GM13977 (cell line): ENCODE data around the gene ITGBL1.
A peak's percentile ranks its signal among the peaks of the same experiment; 100 is the strongest.

Experiments
- DNase-seq: peaks from one replicate; pipeline ENCODE4 v3.0.0; 2012; ENCODE audit warnings: low spot score
- in situ Hi-C: fragments of 300-500 bp; cut with MboI; formaldehyde crosslinking; loops from one replicate; pipeline ENCODE4 v1.12.0; 2022; ENCODE audit warnings: low sequenced_read_pairs, low pct_unique_long_range_greater_than_20kb, mixed read lengths, inconsistent platforms; ENCODE audit not compliant: unreplicated experiment
- TF ChIP-seq, protein P1 (sequence below): IDR thresholded peaks from 2 replicates; pipeline ENCODE4 v1.5.1; 2012; ENCODE audit warnings: mild to moderate bottlenecking, control low read depth; ENCODE audit not compliant: insufficient read depth; ENCODE audit errors: extremely low read depth, missing control alignments

ITGBL1 gene, protein sequence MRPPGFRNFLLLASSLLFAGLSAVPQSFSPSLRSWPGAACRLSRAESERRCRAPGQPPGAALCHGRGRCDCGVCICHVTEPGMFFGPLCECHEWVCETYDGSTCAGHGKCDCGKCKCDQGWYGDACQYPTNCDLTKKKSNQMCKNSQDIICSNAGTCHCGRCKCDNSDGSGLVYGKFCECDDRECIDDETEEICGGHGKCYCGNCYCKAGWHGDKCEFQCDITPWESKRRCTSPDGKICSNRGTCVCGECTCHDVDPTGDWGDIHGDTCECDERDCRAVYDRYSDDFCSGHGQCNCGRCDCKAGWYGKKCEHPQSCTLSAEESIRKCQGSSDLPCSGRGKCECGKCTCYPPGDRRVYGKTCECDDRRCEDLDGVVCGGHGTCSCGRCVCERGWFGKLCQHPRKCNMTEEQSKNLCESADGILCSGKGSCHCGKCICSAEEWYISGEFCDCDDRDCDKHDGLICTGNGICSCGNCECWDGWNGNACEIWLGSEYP

DNA sequence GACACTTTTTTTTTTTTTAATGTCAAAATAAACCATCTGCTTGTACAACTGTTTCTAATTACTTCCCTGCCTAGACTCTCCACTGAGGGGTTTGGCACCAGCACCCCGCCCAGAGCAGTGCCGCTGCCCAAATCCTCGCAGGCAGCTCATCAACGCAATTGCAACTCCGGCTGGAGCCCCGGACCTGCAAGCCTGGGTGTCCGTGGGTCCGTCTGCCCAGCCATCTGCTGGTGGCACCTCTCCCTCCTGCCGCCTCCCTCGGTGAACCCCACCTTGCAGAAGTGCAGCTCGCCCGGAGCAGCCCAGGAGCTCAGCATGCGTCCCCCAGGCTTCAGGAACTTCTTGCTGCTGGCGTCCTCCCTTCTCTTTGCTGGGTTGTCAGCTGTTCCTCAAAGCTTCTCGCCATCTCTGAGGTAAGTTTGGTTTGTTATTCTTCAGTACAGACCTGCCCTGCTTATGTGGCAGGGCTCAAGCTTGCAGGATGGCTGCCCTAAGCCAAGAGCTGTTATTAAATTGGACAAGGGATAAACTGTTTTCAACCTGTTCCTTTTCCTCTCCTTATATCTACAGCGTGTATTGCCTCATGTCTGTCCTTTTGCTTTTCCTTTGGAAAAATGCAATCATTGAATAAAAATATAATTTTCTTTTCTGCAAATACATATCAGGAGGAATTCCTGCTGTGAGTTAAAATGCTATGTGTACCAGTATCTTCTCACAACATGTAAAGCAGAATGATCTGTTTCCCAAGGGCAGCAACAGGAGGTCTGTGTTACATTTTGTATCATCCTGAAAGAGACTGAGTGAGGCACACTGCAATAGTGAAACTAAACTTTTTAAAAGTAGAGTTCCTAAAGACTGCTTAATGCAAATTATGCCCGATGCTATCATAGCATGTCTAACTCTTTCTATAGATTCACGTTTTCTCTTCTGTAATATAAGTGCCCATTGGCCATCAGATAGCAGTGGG is at the start of gene ITGBL1:
Gene ITGBL1, plus strand, starts transcription at position 157 of the 967 bp plus-strand sequence. Its CDS starts 159 bp downstream, at position 316.
- TF ChIP-seq, protein P1, sequence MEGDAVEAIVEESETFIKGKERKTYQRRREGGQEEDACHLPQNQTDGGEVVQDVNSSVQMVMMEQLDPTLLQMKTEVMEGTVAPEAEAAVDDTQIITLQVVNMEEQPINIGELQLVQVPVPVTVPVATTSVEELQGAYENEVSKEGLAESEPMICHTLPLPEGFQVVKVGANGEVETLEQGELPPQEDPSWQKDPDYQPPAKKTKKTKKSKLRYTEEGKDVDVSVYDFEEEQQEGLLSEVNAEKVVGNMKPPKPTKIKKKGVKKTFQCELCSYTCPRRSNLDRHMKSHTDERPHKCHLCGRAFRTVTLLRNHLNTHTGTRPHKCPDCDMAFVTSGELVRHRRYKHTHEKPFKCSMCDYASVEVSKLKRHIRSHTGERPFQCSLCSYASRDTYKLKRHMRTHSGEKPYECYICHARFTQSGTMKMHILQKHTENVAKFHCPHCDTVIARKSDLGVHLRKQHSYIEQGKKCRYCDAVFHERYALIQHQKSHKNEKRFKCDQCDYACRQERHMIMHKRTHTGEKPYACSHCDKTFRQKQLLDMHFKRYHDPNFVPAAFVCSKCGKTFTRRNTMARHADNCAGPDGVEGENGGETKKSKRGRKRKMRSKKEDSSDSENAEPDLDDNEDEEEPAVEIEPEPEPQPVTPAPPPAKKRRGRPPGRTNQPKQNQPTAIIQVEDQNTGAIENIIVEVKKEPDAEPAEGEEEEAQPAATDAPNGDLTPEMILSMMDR: no peak
- DNase-seq: peak; percentile 40
- in situ Hi-C loops: no loop called here

DNA sequence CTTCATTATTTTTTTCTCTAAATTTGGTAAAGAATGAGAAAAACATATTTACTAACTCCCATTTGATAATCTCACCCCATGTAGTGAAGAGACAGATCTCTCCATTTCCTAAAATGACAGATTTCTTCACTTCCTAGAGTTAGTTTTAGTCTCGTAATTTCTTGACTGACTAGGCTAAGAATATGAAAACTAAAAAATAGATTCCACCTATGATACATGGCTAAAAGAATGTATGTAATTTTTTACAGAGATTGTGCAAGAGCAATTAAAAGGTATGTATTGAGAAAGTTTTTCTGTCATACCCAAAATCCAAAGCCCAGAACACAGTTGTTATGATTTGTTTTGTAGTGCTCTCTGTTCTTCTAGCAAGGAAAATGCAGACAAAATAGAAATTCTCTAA is 45.7 kb upstream of the ITGBL1 start:
- no peak for DNase-seq
- TF ChIP-seq, protein P1: no peak

DNA sequence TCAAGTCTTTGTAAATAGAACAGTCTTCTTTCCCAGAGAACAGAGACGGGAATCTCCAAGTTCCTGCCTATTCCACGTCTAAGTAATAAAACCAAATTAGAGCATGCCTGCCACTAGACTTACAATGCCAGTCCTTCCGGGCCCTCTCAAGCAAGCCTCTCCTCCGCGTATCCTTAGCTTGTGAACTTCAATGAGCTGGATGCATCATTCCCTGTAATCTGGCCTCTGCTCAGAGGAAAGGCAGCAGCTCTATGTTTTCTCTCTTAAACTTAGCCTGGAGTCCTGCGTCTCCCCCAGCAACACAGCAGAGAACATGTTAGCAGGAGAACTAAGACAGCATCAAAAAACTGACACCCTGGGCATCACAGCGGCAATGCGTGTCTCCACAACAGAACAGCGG is 44.3 kb upstream of the ITGBL1 start:
- TF ChIP-seq, protein P1: no peak
- in situ Hi-C loops: no loop called here
- no peak for DNase-seq

More for the DNA sequence above, 45.7 kb upstream of the ITGBL1 start:
- in situ Hi-C loops: no loop called here

DNA sequence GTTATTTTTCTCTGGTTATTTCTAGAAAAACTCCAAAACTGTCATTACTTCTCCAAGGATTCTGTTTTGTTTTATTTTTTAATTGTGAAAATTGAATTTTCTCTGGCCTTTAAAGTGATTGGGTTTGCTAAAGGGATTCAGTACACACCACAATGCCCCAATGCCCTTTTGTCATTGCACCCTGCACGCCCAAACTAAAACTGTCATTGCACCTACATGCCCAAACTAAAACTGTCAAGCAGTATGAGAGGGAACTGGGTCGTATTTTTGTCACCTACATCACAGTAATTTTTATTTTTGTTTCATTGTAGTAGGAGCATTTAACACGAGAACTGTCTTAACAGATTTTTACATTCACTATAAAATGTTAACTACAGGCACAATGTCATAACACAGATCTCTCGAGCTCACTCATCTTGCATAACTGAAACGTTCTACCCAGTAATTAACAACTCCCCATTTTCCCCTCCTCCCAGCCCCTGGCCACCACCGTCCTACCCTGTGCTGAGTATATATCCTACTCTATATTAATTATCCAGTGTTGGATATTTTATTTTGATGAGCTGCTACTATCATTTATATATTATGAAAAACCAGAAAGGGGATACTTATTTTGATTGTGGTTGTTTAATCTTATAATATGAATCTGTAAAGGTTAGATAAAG is 43.4 kb upstream of the ITGBL1 start:
- no peak for DNase-seq
- in situ Hi-C loops: no loop called here
- TF ChIP-seq, protein P1: no peak

DNA sequence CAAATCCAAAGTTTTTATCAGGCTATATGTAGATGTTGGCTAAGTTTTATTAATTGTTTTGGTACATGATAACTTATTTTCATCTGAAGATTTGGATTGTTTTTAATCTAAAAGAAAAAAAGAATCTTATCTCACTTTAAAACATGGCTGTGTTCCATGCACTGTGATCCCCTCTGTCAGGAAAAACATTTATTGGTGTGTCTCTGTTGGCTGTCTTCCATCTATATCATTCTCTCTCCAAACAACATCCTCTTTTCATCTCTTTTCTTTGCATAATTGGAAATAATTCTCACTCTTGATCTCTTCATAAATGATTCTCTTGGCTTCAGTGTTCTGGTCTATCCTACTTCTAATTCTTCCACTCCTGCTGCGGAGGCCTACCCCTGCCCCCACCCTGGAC is 40.4 kb upstream of the ITGBL1 start:
- DNase-seq: no peak
- TF ChIP-seq, protein P1: no peak
- in situ Hi-C loops: no loop called here
